Panc1 (cell line): Measurements from ENCODE around the gene POLR2A. TPM values are rescaled to one million over a fixed set of nuclear protein-coding genes. Genes with fewer than 3 reads are reported as not detected.
"Not testable (repeated sequence)": the region's sequence is repeated elsewhere in the genome, so short reads cannot be mapped to it uniquely, and the experiment has no call there.

Experiments
- ATAC-seq: fragments of 200-7000 bp; cut with Tn5 transposase; 2 replicates; pipeline ENCODE4 v1.9.1; 2020; ENCODE audit warnings: mild to moderate bottlenecking, moderate library complexity
- BruUV-seq: library from RNA; stranded (reverse); fragments of 400-500 nt; replicated peaks from 2 replicates; lab custom pipeline; 2021; lab: Mats Ljungman, UMichigan
- CTCF ChIA-PET: fragments of 300-600 bp; sonication (Branson Sonifier 250); formaldehyde crosslinking; loops from one replicate; lab custom pipeline; 2022; ENCODE audit warnings: antibody characterized with exemption; lab: Charles Lee
- POLR2A ChIA-PET: fragments of 300-600 bp; sonication (Branson Sonifier 250); formaldehyde crosslinking; loops from one replicate; lab custom pipeline; 2022; ENCODE audit warnings: antibody characterized with exemption; lab: Charles Lee
- DNase-seq: peaks from one replicate; pipeline ENCODE4 v3.0.0-alpha.2; 2010; ENCODE audit warnings: low read depth, low spot score
- H3K27ac ChIP-seq: 2 replicates; pipeline ENCODE4 v1.5.1; 2011; ENCODE audit warnings: mild to moderate bottlenecking, low read length, inconsistent platforms
- H3K27me3 ChIP-seq: fragments of 200-500 bp; sonication (Bioruptor generic); 2 replicates; pipeline ENCODE4 v1.6.0; 2014; ENCODE audit warnings: low read length, inconsistent platforms; ENCODE audit not compliant: control insufficient read depth, insufficient read depth
- H3K36me3 ChIP-seq: fragments of 200-500 bp; sonication (Bioruptor generic); 2 replicates; pipeline ENCODE4 v1.5.1; 2014; ENCODE audit warnings: inconsistent platforms, mild to moderate bottlenecking, low read length, moderate library complexity; ENCODE audit not compliant: control insufficient read depth, insufficient read depth
- H3K4me1 ChIP-seq: 2 replicates; pipeline ENCODE4 v1.5.1; 2011; ENCODE audit warnings: inconsistent platforms, mild to moderate bottlenecking, low read length, moderate library complexity; ENCODE audit not compliant: control insufficient read depth, insufficient read depth
- H3K4me3 ChIP-seq, 2 experiments: 2 replicates each; pipeline ENCODE4 v1.5.1; 2011 to 2012; ENCODE audit warnings: low read depth in 2 of 2, low read length in 2 of 2, mild to moderate bottlenecking in 2 of 2, inconsistent platforms in 1 of 2, moderate library complexity in 1 of 2
- H3K9me3 ChIP-seq: fragments of 200-500 bp; sonication (Bioruptor generic); 2 replicates; pipeline ENCODE4 v1.5.1; 2014; ENCODE audit warnings: low read depth, mild to moderate bottlenecking, inconsistent platforms, low read length, moderate library complexity; ENCODE audit not compliant: control insufficient read depth, insufficient read depth
- CTCF ChIP-seq: fragments of 450-650 bp; IDR thresholded peaks from 2 replicates; pipeline ENCODE4 v1.5.1; 2017; ENCODE audit warnings: mild to moderate bottlenecking
- POLR2AphosphoS5 ChIP-seq: IDR thresholded peaks from 2 replicates; pipeline ENCODE4 v1.6.1; 2012; ENCODE audit warnings: mild to moderate bottlenecking, low read depth, low read length, moderate library complexity
- REST ChIP-seq, 2 experiments: IDR thresholded peaks; 2 replicates each; pipeline ENCODE4 v1.6.1; 2011 to 2012; ENCODE audit warnings: low read depth in 2 of 2, control low read depth in 1 of 2, low read length in 1 of 2, mild to moderate bottlenecking in 1 of 2, moderate library complexity in 1 of 2; ENCODE audit not compliant: insufficient read depth in 1 of 2
- SIN3A ChIP-seq: IDR thresholded peaks from 2 replicates; pipeline ENCODE4 v1.6.1; 2012; ENCODE audit warnings: low read depth, mild to moderate bottlenecking, low read length, moderate library complexity, borderline replicate concordance; ENCODE audit not compliant: insufficient read depth
- TCF7L2 ChIP-seq: IDR thresholded peaks from 2 replicates; pipeline ENCODE4 v1.6.1; 2011; ENCODE audit warnings: mild to moderate bottlenecking, low read depth, low read length, inconsistent platforms
- in situ Hi-C: cut with HindIII; loops from 2 replicates; pipeline ENCODE4 v1.10.0; 2016; ENCODE audit warnings: low sequenced_read_pairs, low pct_unique_long_range_greater_than_20kb
- intact Hi-C: fragments of 100-400 bp; cut with micrococcal nuclease; formaldehyde crosslinking; loops from one replicate; pipeline ENCODE4 v1.10.0; 2022; ENCODE audit not compliant: unreplicated experiment
- total RNA-seq: library from RNA; stranded (reverse); gene quantifications from one replicate; pipeline ENCODE4 v1.2.1, GENCODE V29; 2021; ENCODE audit not compliant: unreplicated experiment

Gene POLR2A
- total RNA-seq, 1 experiment from 2014 or later, result 181 TPM

DNA sequence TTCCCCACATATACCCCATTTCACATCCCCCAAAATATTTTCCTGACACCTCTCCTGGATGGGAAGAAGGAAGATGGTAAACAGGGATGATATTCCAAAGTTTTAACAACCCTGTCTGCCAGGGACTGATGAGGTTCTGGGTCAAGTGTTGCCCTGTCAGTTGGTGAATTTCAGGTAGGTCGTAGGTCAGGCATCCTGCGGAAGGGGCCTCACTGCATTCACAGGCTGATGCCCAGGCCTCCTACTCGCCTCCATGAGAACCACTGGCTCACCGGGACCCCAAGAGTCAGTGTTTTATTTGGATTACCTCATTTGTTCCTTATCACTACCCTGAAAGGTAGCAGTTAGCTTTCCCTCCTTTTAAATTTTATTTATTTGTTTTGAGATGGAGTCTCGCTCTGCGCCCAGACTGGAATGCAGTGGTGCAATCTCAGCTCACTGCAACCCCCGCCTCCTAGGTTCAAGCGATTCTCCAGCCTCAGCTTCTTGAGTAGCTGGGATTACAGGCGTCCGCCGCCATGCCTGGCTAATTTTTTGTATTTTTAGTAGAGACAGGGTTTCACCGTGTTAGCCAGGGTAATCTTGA lies 15.3 kb upstream of the POLR2A start:
- Histone ChIP-seq H3K9me3 (no peaks in the 10 kb centered on the region), H3K27ac (peak overlapping the region; percentile 65), H3K27me3 (no peaks in the 10 kb centered on the region), H3K4me3 (no peak overlapping the region), H3K36me3 (no peaks in the 10 kb centered on the region), H3K4me1 (peaks cover 24% of the 10 kb centered on the region)
- ATAC-seq (no peak), DNase-seq (no peak)
- in situ Hi-C loops (no loop called here), intact Hi-C loops (no loop called here)
- POLR2A ChIA-PET, result no interaction called here
- CTCF ChIA-PET, result no interaction called here
- no peak for TF ChIP-seq REST (IDR thresholded peaks at IDR 0.05; ENCODE audit: insufficient read depth in 1 of 2, low read depth in 2 of 2, low read length in 1 of 2)
- no peak for TF ChIP-seq TCF7L2
- TF ChIP-seq POLR2AphosphoS5, result no peak
- BruUV-seq, result no TSS peak

GRCh38 chr17:7469843-7470242 lies 14.3 kb upstream of the POLR2A start:
- POLR2A ChIA-PET, H3K4me3 ChIP-seq, in situ Hi-C loops, BruUV-seq, H3K36me3 ChIP-seq, DNase-seq, H3K9me3 ChIP-seq, intact Hi-C loops, CTCF ChIA-PET, H3K27ac ChIP-seq, H3K27me3 ChIP-seq, ATAC-seq: not testable (repeated sequence)
- H3K4me1 ChIP-seq, result peaks cover 24% of the 10 kb centered on the region

DNA sequence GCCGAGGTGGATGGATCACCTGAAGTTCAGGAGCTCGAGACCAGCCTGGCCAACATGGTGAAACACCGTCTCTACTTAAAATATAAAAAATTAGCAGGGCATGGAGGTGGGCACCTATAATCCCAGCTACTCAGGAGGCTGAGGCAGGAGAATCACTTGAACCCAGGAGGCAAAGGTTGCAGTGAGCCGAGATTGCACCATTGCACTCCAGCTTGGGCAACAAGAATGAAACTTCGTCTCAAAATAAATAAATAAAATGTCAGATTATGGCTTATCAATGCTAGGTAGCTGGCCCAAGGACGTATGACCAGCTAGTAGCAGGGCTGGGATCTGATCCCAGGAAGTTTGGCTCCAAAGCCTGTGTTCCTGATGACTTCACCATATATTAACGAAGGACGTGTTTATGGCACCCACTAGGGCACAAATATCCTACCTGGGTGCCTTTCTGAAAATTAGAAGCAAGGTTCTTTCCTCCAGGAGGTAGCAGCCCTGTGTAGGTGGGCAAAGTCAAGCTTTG lies 13.7 kb upstream of the POLR2A start:
- H3K4me3 ChIP-seq, H3K9me3 ChIP-seq, POLR2A ChIA-PET, H3K27ac ChIP-seq, intact Hi-C loops, CTCF ChIA-PET, H3K27me3 ChIP-seq, ATAC-seq, H3K36me3 ChIP-seq, in situ Hi-C loops, DNase-seq, BruUV-seq: not testable (repeated sequence)
- H3K4me1 ChIP-seq, result peaks cover 24% of the 10 kb centered on the region

- in situ Hi-C loops (no loop called here), intact Hi-C loops (no loop called here)
- Histone ChIP-seq H3K4me3 (no peak overlapping the region), H3K36me3 (no peaks in the 10 kb centered on the region), H3K27me3 (no peaks in the 10 kb centered on the region), H3K27ac (peak overlapping the region; percentile 8; the same call in 1 of the 2 replicates), H3K9me3 (no peaks in the 10 kb centered on the region), H3K4me1 (peaks cover 28% of the 10 kb centered on the region)
- BruUV-seq, result TSS peak; percentile 60
- no peak for ATAC-seq
- no peak for DNase-seq
- ChIA-PET CTCF (no interaction called here), POLR2A (no interaction called here)
- TF ChIP-seq TCF7L2 (no peak), POLR2AphosphoS5 (no peak), SIN3A (no peak), REST (IDR thresholded peaks at IDR 0.05; ENCODE audit: insufficient read depth in 1 of 2, low read depth in 2 of 2, low read length in 1 of 2) (no peak), CTCF (no peak)
These were observed 12.4 kb upstream of the POLR2A start for GRCh38 chr17:7471729-7472128.
